GM21619 (cell line): Measurements from ENCODE around the gene KCNH8.
"Not testable (repeated sequence)": the region's sequence is repeated elsewhere in the genome, so short reads cannot be mapped to it uniquely, and the experiment has no call there.

Source experiments
- ATAC-seq: cut with Tn5 transposase; IDR thresholded peaks from one replicate; pipeline ENCODE4 v1.9.1; 2021; ENCODE audit not compliant: unreplicated experiment

The KCNH8 gene

GRCh38 chr3:19147905-19148767 is at the start of gene KCNH8:
TSS of gene KCNH8 (plus strand) at chr3:19148510. CDS start at chr3:19148720, 210 bp downstream.
- no peak for ATAC-seq

GRCh38 chr3:19102654-19103290 is 45.5 kb upstream of the KCNH8 start:
- not testable (repeated sequence) for ATAC-seq

DNA sequence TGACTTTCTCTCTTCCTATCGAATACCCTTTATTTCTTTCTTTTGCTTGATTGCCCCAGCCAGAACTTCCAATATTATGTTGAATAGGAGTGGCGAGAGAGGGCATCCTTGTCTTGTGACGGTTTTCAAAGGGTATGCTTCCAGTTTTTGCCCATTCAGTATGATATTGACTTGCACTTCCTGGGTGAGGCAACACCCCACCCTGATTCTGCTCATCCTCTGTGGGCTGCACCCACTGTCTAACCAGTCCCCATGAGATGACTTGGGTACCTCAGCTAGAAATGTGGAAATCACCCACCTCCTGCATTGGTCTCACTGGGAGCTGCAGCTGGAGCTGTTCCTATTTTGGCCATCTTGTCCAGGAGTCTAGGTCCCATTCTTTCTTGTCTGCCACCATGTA is 44.8 kb upstream of the KCNH8 start:
- ATAC-seq: no peak

DNA sequence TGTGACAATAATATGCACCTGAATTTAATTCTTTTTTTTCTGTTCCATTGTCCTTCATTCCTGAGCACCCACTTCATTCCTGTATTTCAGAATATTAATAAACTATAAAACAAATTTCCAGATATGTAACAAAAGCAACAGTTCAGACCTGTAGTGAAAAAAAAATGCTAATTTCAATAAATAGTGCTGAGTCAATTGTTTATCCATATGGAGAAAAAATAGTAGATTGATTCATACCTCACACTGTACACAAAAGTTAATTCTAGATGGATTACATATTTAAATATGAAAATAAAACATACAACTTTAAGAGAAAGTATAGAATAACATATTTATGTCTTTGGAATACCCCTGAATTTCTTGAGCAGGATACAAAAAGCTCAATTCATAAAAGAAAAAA is 43.9 kb upstream of the KCNH8 start:
- no peak for ATAC-seq

DNA sequence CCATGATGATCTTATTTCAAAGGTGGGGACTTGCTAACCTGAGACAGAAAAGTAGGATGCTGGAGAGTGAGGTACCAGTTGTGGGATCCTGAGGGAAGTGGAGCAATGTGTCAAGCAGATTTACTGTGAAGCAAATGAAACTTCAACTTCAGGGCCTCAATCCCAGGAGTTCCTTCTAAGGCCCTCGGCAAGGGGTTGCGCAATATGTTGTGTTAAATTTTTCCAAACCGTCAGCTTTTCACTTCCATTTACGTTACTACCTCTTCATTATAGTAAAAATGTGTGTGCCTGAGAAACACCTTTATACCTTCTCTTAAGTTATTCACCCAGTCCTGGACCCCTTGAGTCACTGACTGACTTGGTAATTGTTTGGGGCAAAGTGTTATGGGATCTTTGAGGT is 42.5 kb upstream of the KCNH8 start:
- ATAC-seq: no peak

GRCh38 chr3:19106307-19106706 is 42.0 kb upstream of the KCNH8 start:
- ATAC-seq: no peak

DNA sequence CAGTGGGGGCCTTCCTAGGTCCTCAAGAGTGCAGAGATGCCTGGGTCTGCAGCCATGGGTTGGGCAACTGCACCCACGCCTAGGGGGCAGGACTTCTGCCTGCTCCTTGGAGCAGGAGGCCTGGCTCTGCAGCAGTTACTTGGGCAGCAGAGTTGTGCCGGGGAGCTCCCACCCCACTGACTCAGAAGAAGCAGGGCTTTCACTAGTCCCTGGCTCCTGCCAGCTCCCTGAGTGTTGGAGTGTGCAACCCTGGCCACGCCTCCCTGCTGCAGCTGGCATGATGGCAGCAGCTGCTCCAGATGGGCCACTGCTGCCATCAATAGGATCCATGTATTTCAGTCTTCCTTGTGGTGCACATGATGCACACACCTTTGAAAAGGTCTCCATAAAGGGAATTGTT is 40.6 kb upstream of the KCNH8 start:
- no peak for ATAC-seq

GRCh38 chr3:19110335-19110895 is 37.9 kb upstream of the KCNH8 start:
- ATAC-seq: no peak

DNA sequence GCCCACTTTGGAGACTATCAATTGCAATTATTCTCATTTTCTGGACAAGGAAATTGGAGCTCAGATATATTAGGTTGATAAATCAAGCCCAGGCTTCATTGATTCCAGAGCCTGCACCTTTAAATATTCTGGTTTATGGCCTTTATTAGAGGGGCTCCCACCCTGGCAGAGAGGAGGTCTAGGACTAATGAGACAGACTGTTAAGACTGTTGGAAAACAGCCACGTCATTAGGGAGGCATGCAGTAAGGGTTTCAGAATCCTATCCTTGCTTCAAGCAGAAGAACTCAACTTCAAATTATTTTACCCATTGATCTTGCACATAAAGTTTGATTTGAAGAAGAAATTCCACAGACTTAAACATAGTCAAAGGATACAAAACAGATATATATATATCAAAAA is 33.8 kb upstream of the KCNH8 start:
- no peak for ATAC-seq

DNA sequence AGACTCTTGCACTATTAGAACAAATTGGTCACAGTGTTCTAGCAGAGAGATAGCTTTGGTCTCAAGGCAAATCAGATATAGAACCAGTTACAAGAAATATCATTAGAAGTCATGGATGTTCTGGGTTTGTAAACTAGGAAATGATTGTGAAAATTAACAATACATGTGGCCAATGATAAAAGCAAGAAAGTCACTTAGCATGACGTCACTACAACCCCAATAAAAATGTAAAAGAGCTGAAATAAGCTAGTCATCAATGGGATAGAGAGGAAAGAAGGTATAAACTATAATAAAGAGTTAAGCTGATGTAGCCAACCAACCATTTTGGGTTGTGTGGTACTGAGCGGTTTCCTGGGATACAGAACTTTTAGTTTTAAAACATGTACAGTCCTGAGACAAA is 32.1 kb upstream of the KCNH8 start:
- ATAC-seq: no peak

DNA sequence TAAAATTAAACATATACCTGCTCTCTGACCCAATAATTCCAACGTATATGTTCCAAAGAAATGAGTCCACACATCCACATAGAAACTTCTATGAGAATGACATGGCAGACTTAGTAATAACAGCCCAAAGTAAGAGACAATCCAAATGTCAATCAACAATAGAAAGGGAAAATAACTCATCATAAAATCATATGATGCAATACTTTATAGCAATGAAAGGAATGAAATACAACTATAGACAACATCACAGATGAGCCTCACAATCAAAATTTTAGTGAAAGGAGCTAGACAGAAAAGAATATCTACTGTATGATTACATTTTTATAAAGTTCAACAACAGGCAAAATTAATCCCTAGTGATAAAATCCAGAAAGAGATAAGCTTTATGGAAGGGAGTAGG is 23.6 kb upstream of the KCNH8 start:
- ATAC-seq: no peak

- ATAC-seq: no peak
Observed at GRCh38 chr3:19139863-19140262, 8.4 kb upstream of the KCNH8 start.

DNA sequence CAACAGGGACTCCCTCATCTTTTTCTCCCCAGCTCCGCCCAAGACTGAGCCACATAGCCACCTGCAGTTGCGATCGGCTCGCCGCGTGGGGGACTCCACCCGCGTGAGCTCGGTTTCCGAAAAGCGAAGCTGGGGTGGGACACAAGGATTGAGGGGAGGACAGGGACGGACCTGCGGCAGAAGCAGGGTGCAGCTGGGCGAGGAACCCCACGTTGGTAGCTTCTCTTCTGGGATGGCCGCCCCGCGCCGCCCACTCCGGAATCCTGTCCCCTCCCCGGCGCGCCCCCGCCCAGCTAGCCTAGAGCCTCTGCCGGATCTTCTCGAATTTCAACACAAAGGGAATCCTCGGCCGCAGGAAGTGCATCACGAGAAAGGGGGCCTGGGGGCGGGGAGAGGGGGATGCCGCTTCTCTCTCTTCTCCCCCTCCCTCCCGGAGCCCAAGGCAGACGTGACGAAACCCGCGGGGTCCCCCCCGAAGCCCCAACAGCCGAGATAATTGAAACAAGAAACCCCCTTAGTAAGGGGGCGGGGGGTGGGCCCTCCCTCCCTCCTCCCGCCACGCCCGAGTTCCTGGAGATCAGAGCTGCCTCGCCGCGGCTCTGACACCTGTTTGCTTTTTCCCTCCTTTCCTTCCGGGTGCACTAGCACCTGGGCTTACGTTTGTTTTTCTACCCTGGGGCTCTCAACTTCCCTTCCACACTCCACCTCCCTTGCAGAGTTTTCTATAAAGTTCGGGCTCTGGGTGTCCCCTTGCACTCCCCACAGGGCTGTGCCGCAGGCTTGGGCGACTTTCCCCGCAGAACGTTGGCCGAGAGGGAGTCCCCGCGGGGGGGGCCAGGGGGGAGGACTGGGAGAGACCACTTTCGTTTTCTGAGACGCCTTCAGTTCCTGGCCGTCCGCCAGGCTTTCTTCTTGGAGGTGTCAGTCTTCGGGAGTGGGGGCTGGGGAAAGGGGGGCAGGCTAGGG is 1.3 kb upstream of the KCNH8 start:
- ATAC-seq: peak; percentile 66

DNA sequence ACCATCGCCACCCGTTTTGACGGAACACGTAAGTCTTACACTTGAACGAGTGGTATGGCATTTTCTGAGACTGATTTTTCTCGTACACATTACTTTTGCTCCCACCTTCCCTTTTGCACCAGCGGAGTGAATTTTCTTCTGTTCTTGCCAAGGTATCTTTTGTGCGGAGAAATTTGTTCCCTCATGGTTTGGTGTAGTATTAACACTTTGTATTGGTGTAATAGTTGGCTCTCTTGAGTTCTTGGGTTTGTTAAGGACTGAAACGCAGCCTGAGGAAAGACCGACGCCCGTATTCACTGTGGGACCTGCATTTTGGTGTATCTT is 420 bp downstream of the KCNH8 start:
- ATAC-seq: no peak

DNA sequence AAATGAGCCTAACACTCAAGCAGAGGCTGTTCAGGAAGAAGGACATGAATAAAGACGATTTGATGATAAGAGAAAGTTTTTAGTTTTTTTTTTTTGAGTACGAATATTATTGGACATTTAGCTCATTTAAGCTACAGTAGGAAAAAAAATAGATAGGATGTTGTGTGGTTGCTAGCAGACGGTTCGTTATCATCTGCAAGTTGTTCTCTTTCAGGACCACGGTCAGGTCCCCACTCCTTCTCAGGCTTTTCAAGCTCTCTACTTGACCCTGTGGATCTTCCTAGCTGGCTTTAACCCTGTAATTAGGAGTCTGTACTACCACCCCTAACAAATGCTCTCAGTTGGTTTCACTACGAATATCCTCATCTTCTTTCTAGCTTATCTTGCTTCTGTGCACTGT is 1.1 kb downstream of the KCNH8 start:
- ATAC-seq: no peak

GRCh38 chr3:19151171-19151570 is 2.9 kb downstream of the KCNH8 start:
- ATAC-seq: no peak

DNA sequence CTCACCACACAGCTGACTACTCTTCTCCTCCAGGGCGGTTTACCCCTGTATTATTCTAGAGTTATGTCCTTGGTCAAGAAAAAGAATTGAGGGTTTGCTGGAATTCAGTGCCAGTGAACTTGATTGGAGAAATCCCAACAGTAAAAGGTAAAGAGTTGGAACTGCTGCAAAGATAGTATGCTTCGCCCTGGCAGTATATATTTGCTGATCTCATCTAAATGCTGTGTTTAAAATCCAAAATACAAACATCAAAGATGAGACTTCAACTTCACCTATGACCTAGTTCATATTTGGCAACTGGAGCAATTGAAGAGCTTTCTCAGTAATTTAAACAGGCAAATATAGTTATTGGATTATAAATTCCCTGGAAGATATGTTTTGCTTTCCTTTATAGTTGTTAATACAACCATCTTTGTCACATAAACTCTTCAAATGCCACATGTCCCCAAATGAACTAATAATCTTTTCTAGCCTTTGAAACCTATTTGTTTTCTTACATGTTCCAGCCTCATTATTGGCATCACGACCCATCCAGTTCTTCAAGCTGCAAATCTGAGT is 6.5 kb downstream of the KCNH8 start:
- ATAC-seq: no peak

DNA sequence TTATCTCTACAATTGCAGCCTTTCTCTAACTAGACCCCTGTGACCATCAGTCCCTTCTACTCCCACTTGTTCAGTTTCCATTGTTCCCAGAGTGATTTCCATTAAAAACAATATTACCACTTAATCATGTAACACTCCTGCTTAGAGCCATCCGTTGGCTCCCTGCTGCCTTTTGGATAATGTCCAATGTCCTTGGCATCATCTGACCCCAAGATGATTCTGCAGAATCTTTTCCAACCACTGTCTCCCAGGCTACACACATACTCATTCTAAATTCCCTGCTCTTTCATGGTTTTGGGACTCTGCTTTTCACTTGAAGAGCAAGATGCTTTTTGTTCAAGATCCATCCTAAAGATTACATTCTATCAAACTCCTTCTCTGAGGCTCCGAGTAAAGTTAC is 7.1 kb downstream of the KCNH8 start:
- no peak for ATAC-seq

GRCh38 chr3:19159966-19160635 is 11.8 kb downstream of the KCNH8 start:
- ATAC-seq: no peak

DNA sequence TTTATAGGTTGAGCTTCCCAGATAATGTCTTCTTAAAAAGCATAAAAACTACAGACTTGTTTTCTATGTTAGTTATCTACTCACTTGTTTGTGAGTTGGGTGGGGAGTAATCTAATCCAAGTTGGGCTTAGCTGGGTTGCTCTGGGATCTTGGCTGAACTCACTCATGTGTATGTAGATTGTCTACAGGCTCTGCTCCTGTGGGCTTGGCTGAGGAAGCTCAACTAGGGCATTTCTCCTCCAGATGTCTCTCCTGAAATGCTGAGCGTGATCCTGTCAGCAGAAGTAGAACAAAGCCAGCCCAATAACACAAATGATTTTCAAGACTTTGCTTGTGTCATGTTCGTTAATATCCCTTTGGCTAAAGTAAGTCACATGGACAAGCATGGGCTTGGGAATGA is 17.3 kb downstream of the KCNH8 start:
- no peak for ATAC-seq
